GM18907 (cell line): ENCODE results near the gene SLC1A2.

Source experiments
- ATAC-seq: cut with Tn5 transposase; IDR thresholded peaks from one replicate; pipeline ENCODE4 v1.9.1; 2021; ENCODE audit warnings: mild to moderate bottlenecking, moderate library complexity; ENCODE audit not compliant: unreplicated experiment

Gene SLC1A2

DNA sequence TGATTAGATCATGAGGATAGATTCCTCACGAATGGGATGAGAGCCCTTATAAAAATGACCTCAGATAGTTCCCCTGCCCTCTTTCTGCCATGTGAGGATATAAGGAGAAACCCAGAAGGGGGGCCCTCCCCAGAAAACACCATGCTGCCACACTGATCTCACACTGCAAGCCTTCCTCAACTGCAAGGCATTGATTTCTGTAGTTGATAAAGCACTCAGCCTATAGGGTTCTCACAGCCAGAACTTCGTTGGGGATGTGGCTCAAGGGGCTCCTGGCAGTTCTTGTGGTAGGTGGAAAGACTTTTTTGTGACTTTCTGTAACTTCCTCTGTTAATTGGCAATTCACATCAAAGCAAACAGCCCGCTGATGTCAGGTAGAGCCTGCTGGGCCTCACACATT, 171.5 kb downstream of the SLC1A2 start:
- ATAC-seq: no peak

DNA sequence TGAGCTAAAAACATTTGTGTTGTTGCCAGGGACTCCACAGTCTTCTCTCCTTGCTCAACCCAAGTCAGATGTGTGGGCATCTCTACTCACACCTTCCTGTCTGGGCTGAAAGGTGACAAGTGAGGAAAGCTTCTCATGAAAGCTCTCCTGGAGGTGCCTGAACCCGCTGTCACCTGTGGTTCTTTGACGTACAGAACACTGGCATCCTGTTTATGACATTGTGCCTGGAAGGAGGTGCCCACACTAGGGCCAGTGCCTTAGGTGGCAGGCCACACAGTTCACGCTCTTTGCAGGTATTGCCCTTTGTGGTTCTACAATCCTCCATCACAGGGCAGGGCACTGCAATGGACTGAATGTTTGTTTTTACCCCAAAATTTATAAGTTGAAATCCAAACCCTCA, 171.9 kb downstream of the SLC1A2 start:
- no peak for ATAC-seq

DNA sequence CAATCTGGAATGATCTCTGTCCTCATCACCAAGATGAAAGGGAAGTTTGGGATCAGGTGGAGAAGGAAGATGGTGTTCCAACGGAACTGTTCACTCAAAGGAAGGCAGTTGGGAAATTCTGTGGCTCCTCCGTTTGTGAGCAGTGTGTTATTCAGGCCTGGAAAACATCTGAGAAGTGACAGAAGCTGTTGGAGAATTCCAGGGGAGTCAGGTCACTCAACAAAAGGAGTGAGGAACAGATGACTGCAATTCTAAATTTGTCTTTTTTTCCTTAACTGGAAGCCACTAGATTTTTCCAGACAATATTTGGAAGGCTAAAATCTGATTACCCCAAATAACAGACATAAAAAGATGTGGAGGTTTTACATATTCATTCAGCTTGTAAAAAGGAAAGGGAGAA, 172.6 kb downstream of the SLC1A2 start:
- no peak for ATAC-seq

DNA sequence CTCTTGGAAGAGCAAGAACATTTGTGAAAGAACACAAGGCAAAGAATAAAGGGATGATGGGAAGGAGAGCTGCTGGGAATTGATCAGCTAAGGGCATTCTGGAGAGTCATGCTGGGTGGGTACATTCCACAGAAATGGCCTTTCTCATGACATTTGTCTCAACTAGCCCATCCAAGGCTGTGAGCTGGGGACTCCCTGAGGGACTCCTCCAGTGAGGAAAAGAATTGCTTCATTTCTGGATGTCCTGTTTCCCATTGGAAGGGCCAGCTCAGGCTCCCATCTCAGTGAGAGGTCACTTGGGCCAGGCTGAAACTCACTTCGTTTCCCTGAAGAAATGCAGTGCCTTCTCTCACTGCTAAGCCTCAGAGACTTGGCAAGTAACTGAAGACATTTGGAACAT, 173.6 kb downstream of the SLC1A2 start:
- ATAC-seq: no peak

DNA sequence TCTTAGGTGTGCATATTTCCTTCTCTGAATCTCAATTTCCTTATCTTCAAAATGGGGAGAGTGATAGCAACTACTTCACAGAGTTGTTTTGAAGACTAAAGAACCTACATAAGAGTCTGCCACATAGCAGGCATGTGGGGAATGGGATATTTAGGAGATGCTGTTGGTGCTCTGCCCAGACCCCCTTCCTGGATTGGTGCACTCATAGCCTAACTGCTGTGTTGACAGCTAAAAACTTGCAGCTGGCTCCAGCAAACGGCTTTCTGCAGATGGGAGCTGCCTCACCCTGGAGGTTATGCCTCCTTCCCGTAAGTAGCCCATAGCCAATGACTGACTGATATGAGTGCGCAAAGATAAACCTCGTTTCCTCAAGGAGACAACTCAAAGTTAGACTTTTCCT, 174.3 kb downstream of the SLC1A2 start:
- ATAC-seq: no peak

DNA sequence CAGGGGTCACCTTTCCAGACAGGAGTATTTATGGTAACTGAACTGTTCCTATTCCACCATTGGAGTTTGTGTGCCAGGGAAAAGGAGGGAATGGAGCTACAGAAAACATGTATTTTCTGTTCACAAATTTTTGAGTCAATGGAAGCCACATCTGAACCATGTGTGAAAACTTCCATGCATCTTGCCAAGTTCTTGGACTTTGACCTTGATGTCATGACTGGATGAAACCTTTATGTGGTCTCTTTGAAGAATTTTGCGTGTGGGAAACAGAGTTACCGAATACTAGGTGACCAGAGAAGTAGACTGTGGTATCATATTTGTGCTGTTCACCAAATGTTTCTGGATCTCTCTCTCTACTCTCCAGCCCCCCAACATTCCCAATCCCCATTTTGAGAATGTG, 175.6 kb downstream of the SLC1A2 start:
- ATAC-seq: no peak

DNA sequence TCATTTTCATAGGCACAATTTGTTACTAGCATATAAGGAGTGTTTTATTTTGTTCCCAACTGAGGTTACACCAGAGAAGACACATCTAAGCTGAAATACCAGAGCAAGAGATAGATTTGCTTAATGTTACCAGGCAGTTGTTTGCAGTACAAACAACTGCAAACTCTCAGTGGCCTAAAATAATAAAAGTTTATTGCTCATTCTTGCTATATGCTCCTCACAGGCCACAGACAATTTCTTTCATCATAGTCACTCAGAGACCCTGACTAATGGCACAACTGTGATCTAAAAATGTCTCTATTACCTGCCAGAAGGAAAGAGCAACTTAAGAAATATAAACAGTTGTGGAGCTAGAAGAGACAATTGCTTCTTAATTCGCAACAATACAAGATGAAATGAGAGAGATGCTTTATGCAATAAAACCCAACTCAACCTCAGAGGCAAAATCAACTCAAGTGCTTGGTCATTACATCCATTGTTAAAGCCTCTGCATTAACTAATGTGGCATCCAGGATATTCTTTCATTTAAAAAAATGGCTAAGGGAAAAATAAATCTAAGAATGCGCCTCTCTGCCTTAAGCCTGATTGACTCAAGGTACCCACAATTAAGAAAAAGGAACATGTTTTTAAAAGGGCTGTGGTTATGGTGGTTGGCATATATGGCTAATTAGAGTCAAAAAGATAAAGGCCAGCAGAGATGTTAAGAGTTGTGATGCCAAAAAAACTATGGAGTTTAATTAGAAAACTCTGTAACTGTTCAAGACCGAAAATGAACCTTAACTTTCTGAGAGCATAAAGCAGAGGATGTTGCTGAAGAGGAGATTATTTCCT, 176.7 kb downstream of the SLC1A2 start:
- ATAC-seq: no peak

DNA sequence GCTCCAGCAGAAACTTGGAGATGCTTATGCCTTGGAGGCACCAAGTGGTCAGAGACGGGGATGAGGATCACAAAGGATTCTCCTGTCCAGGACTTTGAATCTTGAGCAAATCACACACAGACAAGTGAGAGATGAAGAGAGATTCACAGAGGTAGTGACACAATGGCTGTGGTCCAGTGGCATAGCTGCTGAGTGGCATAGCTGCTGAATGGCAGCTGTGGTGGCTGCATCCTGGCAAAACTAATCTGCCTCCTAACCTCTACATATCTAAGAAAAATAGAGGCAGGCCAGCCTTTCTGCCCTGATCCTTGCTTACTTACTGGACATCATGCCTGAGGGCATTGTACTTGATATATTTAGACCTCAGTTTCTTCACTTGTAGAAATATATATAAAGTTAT, 177.8 kb downstream of the SLC1A2 start:
- ATAC-seq: no peak

DNA sequence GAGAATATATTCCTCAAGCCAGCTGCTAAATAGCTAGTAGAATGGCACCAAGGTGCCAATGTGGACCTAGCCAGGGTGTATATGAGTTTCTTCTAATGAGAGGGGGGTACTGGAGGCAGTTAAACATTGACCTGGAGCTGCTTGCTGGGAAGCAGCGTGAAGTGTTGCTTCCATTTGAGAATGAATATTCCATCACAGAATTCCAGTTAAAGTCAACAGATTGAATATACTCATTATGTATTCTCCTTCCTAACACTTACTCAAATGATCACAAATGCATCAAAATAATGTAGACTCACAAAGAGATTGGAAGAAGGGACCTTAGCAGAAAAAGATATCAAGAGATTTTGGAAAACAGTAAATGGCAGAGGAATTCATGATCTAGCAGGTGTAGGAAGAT, 178.3 kb downstream of the SLC1A2 start:
- ATAC-seq: no peak

DNA sequence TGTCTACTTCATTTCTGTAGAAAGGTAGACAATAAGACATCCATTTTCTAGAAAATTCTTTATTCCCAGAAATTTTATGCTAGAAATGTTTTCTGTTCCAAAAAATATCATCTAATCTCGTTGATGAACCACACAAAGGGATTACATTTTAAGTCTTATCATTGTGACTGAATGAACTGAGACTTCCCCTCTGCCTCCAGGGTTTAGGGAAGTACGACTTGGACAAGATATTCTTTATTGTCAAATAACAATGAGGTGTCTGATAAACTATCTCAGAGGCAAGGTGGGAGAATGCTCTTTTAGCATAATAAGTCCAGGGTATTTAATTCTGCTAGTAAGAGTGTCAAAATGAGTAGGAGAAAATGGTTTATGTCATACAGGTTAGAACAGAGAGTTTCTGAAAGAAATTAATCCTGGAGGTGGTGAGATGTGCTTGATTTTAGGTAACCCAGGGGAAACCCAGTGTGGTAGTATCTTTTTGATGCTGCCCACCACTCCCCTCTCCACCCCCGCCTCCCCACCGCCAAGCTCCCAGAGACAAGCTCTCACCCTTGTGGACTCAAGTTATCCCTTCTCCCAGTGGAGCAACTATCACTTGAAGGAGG, 179.8 kb downstream of the SLC1A2 start:
- ATAC-seq: no peak

DNA sequence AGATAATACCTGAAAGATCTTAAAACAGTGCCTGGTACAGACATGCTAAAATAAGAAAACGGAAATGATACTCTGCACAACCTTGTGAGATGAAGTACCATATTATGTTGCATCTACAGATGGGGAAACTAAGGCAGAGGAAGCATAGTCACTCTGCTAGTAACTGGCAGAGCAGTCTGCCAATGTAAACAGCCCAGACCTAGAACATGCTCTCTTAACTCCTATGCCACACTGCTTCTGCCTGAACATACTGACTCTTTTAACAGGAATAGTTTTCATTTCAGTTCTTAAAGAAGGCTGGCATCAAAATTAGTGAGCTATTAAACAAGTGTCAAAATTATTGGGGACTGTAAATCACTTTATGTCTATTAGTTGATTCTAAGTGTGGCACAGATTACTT, 180.5 kb downstream of the SLC1A2 start:
- ATAC-seq: no peak

DNA sequence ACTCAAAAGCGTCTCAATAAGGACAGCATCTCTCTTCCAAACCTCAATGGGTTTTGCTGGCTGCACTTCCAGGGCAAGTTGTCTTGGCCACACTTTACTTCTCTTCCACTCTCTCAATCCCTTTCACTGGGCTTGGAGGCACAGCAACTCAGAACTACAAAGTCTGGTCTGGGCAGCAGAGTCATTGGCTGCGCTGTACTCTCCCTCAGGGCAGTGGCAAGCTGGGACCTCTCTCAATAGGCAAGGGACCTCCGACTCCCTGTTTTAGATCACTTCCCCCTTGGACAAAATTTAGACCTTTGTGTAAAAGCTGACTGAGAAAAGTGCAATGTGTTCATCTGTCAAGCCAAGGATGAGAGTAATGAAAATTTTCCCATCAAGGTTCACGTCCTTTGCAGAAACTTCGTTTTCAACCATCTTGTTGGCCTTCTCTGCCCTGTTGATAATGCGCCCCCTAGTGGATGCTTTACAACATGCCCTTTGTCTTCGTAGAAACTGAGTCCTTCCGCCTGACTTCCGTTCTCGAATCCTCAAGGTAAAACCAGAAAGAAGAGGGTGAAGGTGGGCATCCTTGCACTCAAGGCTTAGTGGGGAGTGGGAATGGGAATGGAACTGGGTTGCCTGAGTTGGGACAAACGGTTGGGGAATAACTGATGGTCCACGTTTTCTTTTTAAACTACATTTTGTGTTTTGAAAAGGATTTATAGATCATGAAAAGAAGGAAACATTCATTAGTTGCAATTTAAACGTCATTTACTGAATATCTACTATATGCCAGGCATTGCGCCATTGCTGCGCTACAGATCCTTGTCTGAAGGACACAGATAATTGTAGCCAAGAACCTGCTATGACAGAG, 181.3 kb downstream of the SLC1A2 start:
- no peak for ATAC-seq

DNA sequence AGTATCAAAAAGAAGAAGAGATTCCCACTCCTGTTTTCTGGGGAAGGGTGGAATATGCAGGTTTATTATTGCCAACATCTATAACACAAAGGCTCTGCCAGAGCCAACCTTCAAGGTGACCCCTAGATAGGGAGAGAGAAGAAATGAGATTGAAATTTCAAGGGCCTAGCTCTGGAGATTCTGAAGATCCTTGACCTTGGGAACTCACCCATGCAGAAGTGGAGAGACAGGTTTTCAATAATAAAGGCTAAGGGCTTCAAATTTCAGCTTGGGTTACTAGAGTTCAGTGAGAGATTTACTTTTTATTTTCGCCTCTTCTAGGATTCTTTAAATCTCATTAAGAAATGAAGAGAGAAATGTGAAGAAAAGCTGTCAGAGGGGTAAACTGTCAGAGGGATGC, 182.0 kb downstream of the SLC1A2 start:
- ATAC-seq: no peak

DNA sequence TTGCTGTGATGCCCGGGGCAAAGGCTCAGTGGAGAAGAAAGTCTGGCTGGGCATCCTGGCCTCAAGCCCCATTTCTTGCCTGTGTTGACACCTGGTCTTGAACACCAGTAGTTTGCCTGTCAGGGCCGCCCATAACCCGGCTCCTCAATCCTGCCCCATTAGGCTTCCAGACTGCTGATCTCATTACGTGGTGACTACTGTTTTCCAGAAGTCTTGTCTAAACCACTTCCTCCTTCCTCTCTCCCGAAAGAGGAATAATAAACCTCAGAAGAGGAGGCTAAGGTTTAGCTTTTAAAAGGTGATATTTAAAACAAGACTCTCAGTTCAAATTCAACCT, 182.7 kb downstream of the SLC1A2 start:
- ATAC-seq: no peak

DNA sequence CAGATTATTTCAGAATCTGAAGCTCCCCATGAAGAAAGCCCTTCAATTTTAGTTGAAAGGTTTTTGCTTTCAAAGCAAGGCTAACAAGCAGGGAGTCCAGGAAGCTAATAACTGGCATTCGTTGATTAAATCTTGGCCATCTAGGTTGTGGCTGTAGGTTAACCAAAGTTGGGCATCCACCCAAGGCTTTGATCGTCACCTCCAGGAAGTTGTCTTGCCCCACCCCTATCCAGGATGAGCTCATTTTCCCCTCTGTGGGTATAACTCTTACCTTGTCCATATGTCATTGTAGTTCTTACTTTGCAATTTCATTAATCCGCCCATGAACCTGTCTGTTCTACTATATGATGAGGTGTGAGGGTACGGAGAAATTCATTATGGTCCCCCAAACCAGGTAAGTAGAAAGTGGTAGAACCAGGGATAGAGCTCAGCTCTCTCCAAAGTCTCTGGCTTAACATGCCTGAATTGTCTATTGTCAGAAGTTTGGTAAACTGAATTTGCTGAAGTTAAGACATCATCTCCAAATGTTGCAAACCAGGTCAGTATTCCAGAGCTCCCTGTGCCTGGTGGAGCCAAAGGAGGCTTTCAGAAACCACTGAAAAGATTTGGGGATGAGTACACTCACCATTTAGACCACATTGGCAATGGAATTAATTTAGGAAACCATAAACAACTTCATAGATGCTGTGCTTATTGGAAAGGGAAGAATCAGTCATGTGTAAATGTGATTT, 183.3 kb downstream of the SLC1A2 start:
- no peak for ATAC-seq

DNA sequence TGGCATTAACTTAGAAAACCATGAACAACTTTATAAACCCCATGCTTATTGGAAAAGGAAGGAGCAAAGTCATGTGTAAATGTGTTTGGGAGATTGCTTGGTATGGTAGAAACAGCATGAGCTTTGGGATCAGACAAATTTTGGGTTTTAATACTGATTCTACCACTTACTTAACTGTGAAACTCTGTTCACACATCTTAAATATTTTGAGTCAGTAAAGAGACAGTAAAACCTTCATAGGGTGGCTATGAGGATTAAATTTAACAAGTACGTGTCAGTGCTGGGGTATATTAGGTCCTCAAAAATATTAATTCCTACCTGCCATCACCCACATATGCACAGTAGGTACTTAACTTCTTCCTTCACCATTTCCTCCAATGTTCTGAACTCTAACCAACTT, 183.9 kb downstream of the SLC1A2 start:
- no peak for ATAC-seq

DNA sequence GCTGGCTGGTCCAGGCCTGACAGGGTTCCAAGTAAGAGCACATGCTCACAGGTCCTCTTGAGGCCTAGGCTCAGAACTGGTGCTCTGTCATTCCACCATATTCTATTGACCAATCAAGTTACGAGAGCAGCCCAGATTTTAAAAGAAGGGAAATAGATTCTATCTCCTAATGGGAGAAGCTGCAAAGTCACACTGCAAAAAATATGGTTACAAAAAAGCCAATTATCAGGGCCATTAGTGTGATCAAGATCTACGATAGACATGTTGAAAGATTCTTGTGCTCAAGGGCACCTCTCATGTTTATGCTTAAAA, 184.2 kb downstream of the SLC1A2 start:
- no peak for ATAC-seq

DNA sequence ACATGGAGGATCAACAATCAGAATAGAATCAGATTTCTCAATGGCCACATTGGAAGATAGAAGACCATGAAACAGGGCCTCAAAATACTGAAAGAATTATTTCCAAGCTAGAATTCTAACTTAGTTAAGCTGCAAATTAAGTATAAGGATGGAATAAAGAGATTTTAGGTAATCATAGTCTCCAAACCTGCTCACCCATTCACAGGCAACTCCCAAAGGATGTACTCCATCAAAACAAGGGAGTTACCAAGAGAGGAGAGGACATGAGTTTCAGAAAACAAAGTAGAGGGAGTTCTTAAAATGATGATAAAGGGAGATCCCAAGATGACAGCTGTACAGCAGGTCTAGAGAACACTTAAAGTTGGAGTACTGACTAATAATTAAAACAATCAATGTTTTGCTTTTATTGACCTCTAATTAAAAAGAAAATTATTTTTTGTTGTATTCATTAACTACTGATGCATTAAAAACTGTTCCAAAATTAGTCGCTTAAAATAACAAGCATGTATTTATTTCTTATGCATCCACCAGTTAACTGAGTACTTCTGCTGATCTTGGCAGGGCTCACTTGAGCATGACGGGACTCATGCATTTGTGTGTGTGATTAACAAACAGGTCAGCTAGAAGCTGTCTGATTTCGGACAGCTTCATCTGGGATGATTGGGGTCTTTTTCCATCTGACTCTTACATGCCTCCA, 184.8 kb downstream of the SLC1A2 start:
- ATAC-seq: no peak

DNA sequence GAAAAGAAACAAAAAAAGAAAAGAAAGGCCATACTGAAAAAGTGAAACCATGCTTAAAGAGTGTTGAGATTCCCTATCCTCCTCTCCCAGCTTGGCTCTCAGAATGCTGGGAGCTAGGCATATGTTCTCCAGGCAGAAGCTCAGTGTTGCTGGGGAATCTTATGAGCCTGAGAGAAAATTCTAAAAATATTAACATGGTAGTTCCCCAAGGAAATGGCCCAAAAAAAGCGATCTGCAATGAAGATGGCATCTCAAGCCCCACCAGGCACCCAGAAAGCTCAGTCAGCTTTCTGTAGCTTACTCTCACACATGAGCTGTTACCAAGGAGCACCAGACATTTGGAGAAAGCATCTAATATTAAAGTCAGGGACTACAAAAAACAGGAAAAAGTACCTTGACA, 185.8 kb downstream of the SLC1A2 start:
- ATAC-seq: no peak

DNA sequence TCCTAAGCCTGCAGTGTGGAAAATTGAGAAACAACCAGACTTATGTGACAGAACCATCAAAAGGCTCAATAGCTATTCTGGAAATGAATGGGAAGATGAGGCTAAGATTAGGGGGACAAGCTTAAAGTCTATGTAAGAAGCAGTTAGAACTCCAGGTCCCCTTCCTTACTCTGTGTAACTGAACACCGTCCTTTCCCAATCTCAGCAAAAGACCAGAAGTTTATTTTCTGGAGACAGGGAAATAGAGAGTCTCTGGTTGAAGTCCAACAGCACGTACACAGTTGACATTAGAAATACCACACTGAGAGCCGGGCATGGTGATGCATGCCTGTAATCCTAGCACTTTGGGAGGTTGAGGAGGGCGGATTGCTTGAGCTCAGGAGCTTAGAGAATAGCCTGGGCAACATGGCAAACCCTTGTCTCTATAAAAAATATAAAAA, 186.4 kb downstream of the SLC1A2 start:
- no peak for ATAC-seq
